AG08395 (cell line): ENCODE results near the gene KRI1.
A peak's percentile ranks its signal among the peaks of the same experiment; 100 is the strongest.

Experiments
- DNase-seq: peaks from one replicate; pipeline ENCODE4 v3.0.0; 2012; ENCODE audit warnings: mixed read lengths, low spot score

Gene KRI1

DNA sequence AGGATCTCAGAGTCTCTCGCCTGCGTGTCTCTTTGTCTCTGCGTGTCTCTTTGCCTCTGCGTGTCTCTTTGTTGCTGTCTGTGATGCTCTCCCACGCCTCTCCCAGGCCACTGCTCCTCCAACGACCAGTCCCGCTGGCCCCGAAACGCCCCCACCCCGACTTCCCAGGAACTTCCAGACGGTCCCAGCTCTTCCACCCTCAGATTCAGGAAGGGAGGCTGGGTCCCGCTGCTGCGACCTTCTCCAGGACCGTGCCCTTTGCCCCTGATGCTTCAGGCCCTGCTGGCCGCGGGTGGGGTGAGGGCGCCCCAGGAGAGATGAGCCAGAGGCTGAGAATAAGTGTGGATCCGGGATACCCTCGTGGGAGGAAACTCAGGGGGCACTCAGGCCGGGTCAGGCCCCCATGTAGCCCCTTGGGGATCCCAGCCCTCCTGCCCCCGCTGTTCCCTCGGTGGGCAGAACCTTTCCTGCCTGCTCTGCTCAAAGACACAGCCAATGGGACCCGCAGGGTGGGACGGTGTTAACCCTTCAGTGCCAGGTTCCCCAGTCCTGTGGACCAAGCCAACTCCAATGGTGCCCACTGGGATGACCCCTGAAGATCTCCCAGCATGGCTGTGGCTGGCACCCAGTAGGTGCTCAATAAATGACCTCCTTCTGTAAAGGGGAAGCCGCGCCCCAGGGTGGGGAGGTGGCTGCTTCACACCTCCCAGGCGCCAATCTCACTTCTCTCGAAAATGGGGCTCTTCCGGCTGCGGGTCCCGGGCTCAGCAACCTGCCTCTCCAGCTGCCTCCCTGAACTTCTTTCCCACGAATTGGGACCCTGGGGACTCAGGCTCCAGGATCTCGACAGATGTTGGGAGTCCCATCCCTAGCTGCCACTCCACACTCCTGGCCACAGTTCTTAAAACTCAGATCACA is 47.1 kb downstream of the KRI1 start:
- peak; percentile 4 for DNase-seq

DNA sequence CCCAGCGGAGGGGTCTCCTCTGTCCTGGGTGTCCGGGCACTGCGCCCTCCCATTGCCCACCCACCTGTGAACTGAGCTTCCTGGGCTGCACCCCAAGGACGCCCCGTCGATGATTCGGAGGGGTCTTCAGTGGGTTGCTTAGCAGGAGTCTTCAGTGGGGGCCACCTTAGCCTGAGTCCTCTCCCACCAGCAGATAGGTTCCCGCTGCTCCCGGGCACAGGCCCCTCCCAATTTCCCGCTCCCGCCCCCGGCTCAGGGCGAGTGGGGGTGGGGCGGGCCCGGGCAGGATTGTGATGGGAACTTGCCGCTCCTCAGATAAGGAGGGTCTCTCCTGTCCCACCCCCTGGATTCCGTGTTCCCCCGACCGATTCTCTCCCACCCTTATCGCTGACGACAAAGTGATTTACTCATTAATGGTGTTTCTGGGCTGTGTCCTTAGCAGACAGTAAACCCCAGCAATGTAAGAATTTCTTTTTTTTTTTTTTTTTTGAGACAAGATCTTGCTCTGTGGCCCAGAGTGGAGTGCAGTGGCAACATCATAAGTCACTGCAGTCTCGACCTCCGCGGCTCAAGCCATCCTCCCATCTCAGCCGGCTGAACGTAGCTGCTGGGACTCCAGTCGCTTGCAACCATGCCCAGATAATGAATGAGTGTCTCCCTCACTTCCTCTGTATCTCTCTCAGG is 47.9 kb downstream of the KRI1 start:
- DNase-seq, result peak; percentile 40

DNA sequence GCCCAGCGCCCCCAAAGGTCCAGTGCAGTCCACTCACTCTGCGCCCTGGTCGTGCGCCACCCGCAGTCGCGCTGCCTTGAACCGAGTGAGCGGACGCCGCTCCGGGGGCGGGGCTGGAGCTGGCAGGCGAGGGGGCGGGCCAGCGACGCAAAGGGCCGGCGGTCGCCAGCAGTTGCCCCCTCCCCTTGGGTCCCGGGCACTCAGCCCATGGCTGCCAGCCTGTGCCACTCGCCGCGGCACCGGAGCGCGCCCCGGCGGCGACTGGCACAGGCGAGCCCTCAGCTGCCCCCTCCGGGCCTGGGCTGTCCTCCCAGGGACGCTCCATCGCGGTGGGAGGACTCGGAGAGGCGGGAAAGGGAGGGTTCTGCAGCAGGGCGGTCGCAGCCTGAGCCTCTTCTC is 48.5 kb downstream of the KRI1 start, which contains the start of gene S1PR5:
Gene S1PR5 (minus strand): TSS at position 87 of the 399 bp plus-strand sequence. CDS start 2,436 bp downstream, outside the sequence.
- peak; percentile 29 for DNase-seq

DNA sequence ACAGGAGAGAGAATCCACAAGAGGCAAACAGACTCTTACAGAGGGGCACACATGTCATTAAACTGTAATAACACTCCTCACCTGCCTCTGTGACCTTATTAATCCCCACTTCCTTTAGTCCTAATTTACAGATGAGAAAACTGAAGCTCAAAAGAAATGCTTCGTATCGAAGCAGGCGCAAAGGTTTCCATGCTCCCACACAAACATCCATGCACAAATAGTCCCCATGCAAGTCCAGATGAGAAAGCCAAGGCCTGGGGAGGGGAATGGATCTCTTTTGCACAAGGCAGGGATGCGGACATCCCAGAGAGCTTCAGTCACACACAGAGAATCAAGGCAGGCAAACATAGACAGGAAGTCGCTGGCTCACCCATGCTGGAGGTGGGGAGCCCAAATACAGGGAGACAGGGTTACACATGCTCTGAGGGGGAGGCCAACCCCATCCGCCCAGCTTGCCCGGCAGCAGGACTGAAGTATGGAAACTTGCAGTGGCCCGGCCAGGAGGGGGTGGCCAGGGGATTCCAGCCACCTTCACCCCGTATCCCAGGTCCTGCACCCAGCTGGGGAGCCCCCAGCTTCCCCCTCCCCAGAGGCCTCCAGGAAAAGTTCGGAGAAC is 49.0 kb downstream of the KRI1 start:
- DNase-seq, result no peak

DNA sequence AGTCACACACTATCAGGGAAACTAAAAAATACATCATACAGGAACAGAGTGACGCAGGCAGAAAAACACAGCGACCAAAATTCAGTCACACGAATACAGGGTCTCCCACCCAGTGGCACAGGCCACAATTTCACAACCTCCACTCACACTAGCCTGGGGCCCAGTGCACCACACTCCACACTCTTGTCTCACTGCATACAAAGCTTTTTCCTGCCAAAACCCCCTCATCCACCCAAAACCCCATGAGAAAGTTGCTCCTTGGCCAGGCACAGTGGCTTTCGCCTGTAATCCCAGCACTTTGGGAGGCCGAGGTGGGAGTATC is 49.8 kb downstream of the KRI1 start:
- DNase-seq, result no peak

DNA sequence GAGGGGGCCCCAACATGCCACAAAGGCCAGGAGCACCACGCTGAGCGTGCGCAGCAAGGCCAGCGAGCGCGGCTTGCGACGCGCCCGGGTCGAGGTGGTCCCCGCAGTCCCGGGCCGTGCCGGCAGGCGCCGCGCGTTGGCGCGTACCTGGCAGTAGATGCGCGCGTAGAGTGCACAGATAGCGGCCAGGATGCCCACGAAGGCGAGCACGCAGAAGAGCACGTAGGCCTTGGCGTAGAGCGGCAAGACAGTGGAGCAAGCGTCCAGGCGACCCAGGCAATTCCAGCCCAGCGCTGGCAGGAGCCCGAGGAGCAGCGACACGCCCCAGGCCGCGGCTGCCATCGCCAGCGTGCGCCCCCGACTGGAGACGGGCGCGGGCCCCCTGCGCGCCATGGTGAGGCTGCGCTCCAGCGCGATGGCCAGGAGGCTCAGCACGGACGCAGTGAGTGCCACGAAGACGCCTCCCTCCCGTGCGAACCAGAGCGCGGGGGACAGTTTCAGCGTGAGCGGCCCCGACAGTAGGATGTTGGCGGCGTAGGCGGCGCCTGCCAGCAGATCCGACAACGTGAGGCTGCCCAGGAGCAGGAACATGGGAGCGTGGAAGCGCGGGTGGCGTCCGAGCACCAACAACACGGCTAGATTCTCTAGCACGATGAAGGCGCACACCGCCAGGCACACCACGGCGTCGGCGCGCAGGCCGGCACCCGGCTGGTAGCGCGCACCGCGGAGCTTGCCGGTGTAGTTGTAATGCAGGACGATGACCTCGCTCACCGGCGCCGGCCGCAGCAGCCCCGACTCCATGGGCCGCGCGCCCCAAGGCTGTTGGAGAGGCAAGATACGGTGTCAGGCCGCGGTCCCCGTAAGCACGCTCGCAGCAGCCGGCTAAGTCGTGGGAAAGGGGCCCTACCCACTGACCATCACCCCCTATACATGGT is 51.3 kb downstream of the KRI1 start:
- DNase-seq, result no peak

DNA sequence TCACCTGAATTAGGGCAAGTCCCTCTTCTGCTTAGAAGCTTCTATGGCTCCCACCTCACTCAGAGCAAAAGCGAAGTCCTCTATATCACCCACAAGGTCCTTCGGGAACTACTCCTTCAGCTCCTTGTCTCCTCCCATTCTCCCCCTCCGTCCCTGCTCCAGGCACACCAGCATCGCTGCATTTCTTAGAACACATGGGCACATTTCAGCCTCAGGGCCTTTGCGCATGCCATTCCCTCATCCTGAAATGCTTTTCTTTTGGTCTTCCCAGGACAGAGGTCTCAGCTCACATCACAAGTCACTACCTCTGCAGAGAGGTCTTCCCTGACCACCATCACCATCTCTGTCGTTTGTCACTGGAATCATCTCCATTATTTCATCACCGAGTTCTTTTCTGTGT is 52.6 kb downstream of the KRI1 start:
- DNase-seq, result no peak

DNA sequence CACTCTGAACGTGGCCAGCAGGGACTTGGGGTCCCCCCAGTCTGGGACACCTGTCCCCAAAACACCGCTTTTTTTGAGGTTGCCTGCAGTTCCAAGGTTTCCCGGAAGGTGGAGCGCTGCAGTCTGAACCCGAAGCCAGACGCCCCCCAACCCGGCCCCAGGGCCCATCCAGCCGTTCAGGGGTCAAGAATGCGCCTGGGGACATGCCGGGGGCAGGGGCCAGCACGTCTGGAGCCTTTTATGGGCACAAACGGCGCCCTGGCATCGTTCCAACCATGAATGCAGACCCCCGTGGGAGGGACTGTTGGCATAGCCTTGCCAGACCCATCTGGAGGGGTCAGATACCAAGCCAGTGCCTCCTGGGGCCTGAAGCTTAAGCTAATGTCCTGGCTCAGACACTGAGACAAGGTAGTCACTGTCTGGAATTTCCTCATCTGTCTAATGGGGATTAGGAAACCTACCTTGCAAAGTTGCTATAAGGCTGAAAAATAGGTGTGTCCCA is 55.5 kb downstream of the KRI1 start:
- DNase-seq, result peak; percentile 33

DNA sequence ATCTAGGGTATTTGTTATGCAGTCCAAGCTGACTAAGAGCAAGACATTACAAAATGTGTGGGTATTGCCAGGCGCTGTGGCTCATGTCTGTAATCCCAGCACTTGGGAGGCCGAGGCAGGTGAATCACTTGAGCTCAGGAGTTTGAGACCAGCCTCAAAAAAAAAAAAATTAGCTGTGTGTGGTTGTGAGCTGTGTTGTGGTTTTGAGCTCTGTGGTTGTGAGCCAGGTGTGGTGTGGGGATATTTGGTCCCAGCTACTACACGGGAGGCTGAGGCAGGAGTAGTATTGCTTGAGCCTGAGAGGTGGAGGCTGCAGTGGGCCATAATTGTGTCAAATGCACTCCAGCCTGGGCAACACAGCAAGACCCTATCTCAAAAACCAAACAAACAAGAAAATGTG is 57.1 kb downstream of the KRI1 start:
- DNase-seq, result no peak

DNA sequence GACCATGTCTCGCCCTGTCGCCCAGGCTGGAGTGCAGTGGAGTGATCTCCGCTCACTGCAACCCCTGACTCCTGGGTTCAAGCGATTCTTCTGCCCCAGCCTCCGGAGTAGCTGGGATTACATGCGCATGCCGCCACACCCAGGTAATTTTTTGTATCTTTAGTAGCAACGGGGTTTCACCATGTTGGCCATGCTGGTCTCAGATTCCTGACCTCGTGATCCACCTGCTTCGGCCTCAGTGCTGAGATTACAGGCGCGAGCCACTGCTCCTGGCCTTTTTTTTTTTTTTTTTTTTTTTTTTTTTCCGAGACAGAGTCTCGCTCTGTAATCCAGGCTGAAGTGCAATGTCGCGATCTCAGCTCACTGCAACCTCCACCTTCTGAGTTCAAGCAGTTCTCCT is 57.8 kb downstream of the KRI1 start:
- DNase-seq, result no peak

DNA sequence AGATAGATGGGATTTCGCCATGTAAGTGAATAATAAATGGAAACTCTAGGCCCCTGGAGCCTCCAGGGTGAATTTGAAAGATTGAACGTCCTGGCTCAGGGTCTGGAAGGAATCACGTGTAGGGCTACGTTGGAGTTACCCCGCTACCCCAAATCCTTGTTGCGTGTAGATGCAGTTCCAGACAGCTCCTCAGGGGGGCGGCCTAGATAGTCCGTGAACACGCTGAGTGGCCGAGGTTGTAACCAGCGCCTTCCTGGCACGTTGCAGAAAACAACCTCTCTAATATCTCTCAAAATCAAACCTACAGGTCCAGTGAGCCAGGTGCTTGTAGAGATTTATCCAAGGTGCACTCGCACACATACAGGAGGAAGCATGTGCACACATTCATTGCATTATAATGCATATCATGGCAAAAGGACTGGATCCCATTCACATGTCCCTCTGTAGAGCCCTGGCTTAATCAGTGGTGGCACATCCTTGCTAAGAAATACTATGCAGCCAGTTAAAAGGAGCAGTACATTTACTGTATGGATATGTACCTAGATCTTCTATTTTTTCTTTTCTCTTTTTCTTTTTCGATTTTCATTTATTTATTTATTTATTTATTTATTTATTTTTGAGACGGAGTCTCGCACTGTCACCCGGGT is 60.1 kb downstream of the KRI1 start:
- peak; percentile 65 for DNase-seq
